Stimulated activated CD8-positive, alpha-beta memory T cell treated with anti-CD3 and anti-CD28 coated beads, Interleukin-4, amount 100 ng/mL, for 4 hours (primary cell): Measurements from ENCODE around the gene EML4.
A peak's percentile ranks its signal among the peaks of the same experiment; 100 is the strongest.

Experiments
- DNase-seq, 2 donors: peaks; one replicate each; pipeline ENCODE4 v3.0.0-alpha.2; 2020; ENCODE audit warnings: low read depth in 2 of 2, low spot score in 1 of 2

Gene EML4

GRCh38 chr2:42194428-42194827 is 25.3 kb downstream of the EML4 start:
- no peak for DNase-seq

- no peak for DNase-seq
Observed at GRCh38 chr2:42195559-42195958, 26.4 kb downstream of the EML4 start.

- no peak for DNase-seq
Observed at GRCh38 chr2:42196070-42196402, 26.9 kb downstream of the EML4 start.

GRCh38 chr2:42196403-42197267 is 27.5 kb downstream of the EML4 start:
- DNase-seq = peak in 1 of 2 donors; percentile 11

GRCh38 chr2:42197792-42198191 is 28.6 kb downstream of the EML4 start:
- no peak for DNase-seq

GRCh38 chr2:42198466-42198865 is 29.3 kb downstream of the EML4 start:
- DNase-seq = no peak

GRCh38 chr2:42199002-42199401 is 29.8 kb downstream of the EML4 start:
- no peak for DNase-seq

- DNase-seq = no peak
Observed at GRCh38 chr2:42199626-42200025, 30.5 kb downstream of the EML4 start.

GRCh38 chr2:42200926-42201855 is 32.0 kb downstream of the EML4 start:
- DNase-seq = no peak

- DNase-seq = no peak
Observed at GRCh38 chr2:42202634-42203008, 33.5 kb downstream of the EML4 start.

GRCh38 chr2:42203792-42204191 is 34.6 kb downstream of the EML4 start:
- no peak for DNase-seq

- DNase-seq = no peak
Observed at GRCh38 chr2:42205337-42205736, 36.2 kb downstream of the EML4 start.

GRCh38 chr2:42207826-42208225 is 38.7 kb downstream of the EML4 start:
- no peak for DNase-seq

GRCh38 chr2:42210203-42210602 is 41.0 kb downstream of the EML4 start:
- DNase-seq = no peak

GRCh38 chr2:42211291-42211690 is 42.1 kb downstream of the EML4 start:
- no peak for DNase-seq

GRCh38 chr2:42214669-42215068 is 45.5 kb downstream of the EML4 start:
- DNase-seq = no peak

- DNase-seq = no peak
Observed at GRCh38 chr2:42216694-42217093, 47.5 kb downstream of the EML4 start.

- no peak for DNase-seq
Observed at GRCh38 chr2:42217307-42217706, 48.2 kb downstream of the EML4 start.

GRCh38 chr2:42217914-42218313 is 48.8 kb downstream of the EML4 start:
- DNase-seq = no peak

- no peak for DNase-seq
Observed at GRCh38 chr2:42218712-42219111, 49.6 kb downstream of the EML4 start.

GRCh38 chr2:42219160-42219559 is 50.0 kb downstream of the EML4 start:
- no peak for DNase-seq

GRCh38 chr2:42220566-42220965 is 51.4 kb downstream of the EML4 start:
- DNase-seq = no peak
